ENCODE measurements around the gene SPOCK2. TPM values are rescaled to one million over a fixed set of nuclear protein-coding genes. Genes with fewer than 3 reads are reported as not detected.
A peak's percentile ranks its signal among the peaks of the same experiment; 100 is the strongest.

SPOCK2 gene
- total RNA-seq, 1 donor from 2014 or later, result 0.79 TPM

DNA sequence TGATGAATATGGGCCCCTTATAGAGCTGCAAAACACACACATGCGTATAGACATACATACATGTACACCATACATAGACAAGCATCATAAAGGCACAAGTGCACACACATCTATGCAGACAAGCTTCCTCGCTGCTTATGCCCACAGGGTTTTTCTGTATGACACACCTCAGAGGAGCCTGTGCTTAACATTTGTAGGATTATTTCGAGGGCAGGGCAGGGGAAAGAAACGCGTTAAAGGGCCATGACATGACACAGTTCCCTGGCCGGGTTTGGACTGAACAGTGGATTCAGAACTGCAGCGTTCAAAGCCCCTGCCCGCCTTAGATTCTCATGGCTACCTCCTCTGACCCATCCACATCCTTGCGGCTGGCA is 79.3 kb downstream of the SPOCK2 start:
- DNase-seq, result peak; percentile 53

Other genes starting within 250 kb of the SPOCK2 start
- 435 TPM for gene PSAP, start 237.3 kb downstream of the SPOCK2 start, total RNA-seq
- 19.5 TPM for gene CHST3, start 124.2 kb downstream of the SPOCK2 start, total RNA-seq
- gene ANAPC16, start 127.5 kb upstream of the SPOCK2 start, total RNA-seq, result 54.7 TPM
- gene ASCC1, start 127.7 kb upstream of the SPOCK2 start, total RNA-seq, result 23.0 TPM
- gene DDIT4, start 185.4 kb upstream of the SPOCK2 start, total RNA-seq, result 124 TPM

All from skin of body (tissue), 2 donors.